K562 (cell line): ENCODE measurements around the gene HPSE2.

Experiments
- POLR2AphosphoS5 ChIP-seq: IDR thresholded peaks from 2 replicates; pipeline ENCODE4 v1.6.1; 2011; ENCODE audit warnings: mild to moderate bottlenecking, low read depth, low read length, moderate library complexity; ENCODE audit not compliant: control insufficient read depth, insufficient read depth
- RFX5 ChIP-seq: IDR thresholded peaks from 2 replicates; pipeline ENCODE4 v1.6.1; 2011; ENCODE audit warnings: low read depth, mild to moderate bottlenecking, improper control_type of control experiment, low read length
- SIN3A ChIP-seq, 2 experiments: fragments of 150-350 bp in 1 of 2; IDR thresholded peaks; 2 replicates each; pipeline ENCODE4 v1.6.1; 2011 to 2016; ENCODE audit warnings: borderline replicate concordance in 2 of 2, low read depth in 2 of 2, low read length in 2 of 2, mild to moderate bottlenecking in 2 of 2, moderate library complexity in 2 of 2; ENCODE audit not compliant: control insufficient read depth in 1 of 2

GRCh38 chr10:98815039-98815885 is 420.4 kb downstream of the HPSE2 start:
- TF ChIP-seq POLR2AphosphoS5 (no peak), RFX5 (no peak), SIN3A (IDR thresholded peaks at IDR 0.05; ENCODE audit: borderline replicate concordance in 2 of 2, control insufficient read depth in 1 of 2, low read depth in 2 of 2, low read length in 2 of 2) (no peak)
